Activated CD4-positive, alpha-beta T cell treated with anti-CD3 and anti-CD28 coated beads, Interleukin-2, amount 10 ng/mL, durations not matched to agents 24 days and 14 days (primary cell): ENCODE results near the gene SIGLECL1. TPM values are rescaled to one million over a fixed set of nuclear protein-coding genes. Genes with fewer than 3 reads are reported as not detected.
"Not testable (repeated sequence)": the region's sequence is repeated elsewhere in the genome, so short reads cannot be mapped to it uniquely, and the experiment has no call there.

Experiments used
- DNase-seq: peaks from one replicate; pipeline ENCODE4 v3.0.0; 2022
- H3K27ac Mint-ChIP-seq: one replicate; pipeline ENCODE4 v1.8.0; 2022; ENCODE audit warnings: mild to moderate bottlenecking, mixed read lengths
- H3K27me3 Mint-ChIP-seq: one replicate; pipeline ENCODE4 v1.8.0; 2022; ENCODE audit warnings: mixed read lengths
- H3K36me3 Mint-ChIP-seq: one replicate; pipeline ENCODE4 v1.8.0; 2022; ENCODE audit warnings: low read depth, mild to moderate bottlenecking, mixed read lengths
- H3K4me1 Mint-ChIP-seq: one replicate; pipeline ENCODE4 v1.8.0; 2021; ENCODE audit warnings: mixed read lengths
- H3K4me3 Mint-ChIP-seq: one replicate; pipeline ENCODE4 v1.8.0; 2022; ENCODE audit warnings: mild to moderate bottlenecking, moderate library complexity, mixed read lengths
- H3K9me3 Mint-ChIP-seq: one replicate; pipeline ENCODE4 v1.8.0; 2021; ENCODE audit warnings: mixed read lengths
- intact Hi-C: fragments of 100-400 bp; cut with micrococcal nuclease; formaldehyde crosslinking; loops from one replicate; pipeline ENCODE4 v1.15.1; 2023
- total RNA-seq: library from RNA; stranded (reverse); gene quantifications from 2 replicates; pipeline ENCODE4 v1.2.3, GENCODE V29; 2022

Gene SIGLECL1
- total RNA-seq, result not detected in 2 replicates

- no peak within 1 kb of the TSS for H3K27ac Mint-ChIP-seq
- intact Hi-C loops, result loop anchor here (10.0 kb wide), 1 partner anchor 144 kb away; the partner anchor contains the start of gene C19orf84
- peaks cover 36% of the 10 kb centered on the region for H3K4me1 Mint-ChIP-seq
- H3K27me3 Mint-ChIP-seq, result no peaks in the 10 kb centered on the region
- DNase-seq, result no peak
- H3K4me3 Mint-ChIP-seq, result no peak within 1 kb of the TSS
- H3K9me3 Mint-ChIP-seq, result no peaks in the 10 kb centered on the region
- no peaks in the 10 kb centered on the region for H3K36me3 Mint-ChIP-seq
Measured at GRCh38 chr19:51250786-51251467, at the start of gene SIGLECL1. Gene SIGLECL1 (plus strand): TSS chr19:51251080. CDS start chr19:51264073, 12,993 bp downstream.

- intact Hi-C loops, result no loop called here
- H3K4me3 Mint-ChIP-seq, result no peak overlapping the region
- DNase-seq, result no peak
- no peaks in the 10 kb centered on the region for H3K9me3 Mint-ChIP-seq
- H3K27ac Mint-ChIP-seq, result no peak overlapping the region
- no peaks in the 10 kb centered on the region for H3K36me3 Mint-ChIP-seq
- H3K4me1 Mint-ChIP-seq, result peaks cover 2% of the 10 kb centered on the region
- peaks cover 16% of the 10 kb centered on the region for H3K27me3 Mint-ChIP-seq
Measured at GRCh38 chr19:51201712-51202111, 49.2 kb upstream of the SIGLECL1 start.

- H3K4me1 Mint-ChIP-seq, result peaks cover 4% of the 10 kb centered on the region
- peaks cover 23% of the 10 kb centered on the region for H3K27me3 Mint-ChIP-seq
- H3K36me3 Mint-ChIP-seq, result no peaks in the 10 kb centered on the region
- intact Hi-C loops, result no loop called here
- H3K4me3 Mint-ChIP-seq, result no peak overlapping the region
- no peaks in the 10 kb centered on the region for H3K9me3 Mint-ChIP-seq
- no peak for DNase-seq
- no peak overlapping the region for H3K27ac Mint-ChIP-seq
Measured at GRCh38 chr19:51203916-51204315, 47.0 kb upstream of the SIGLECL1 start.

- Mint-ChIP-seq H3K9me3 (no peaks in the 10 kb centered on the region), H3K27ac (no peak overlapping the region), H3K4me3 (no peak overlapping the region), H3K27me3 (peaks cover 25% of the 10 kb centered on the region), H3K36me3 (no peaks in the 10 kb centered on the region), H3K4me1 (peaks cover 4% of the 10 kb centered on the region)
- DNase-seq, result no peak
- intact Hi-C loops, result no loop called here
Measured at GRCh38 chr19:51204321-51204720, 46.6 kb upstream of the SIGLECL1 start.

- peaks cover 27% of the 10 kb centered on the region for H3K27me3 Mint-ChIP-seq
- intact Hi-C loops, result no loop called here
- no peaks in the 10 kb centered on the region for H3K36me3 Mint-ChIP-seq
- no peaks in the 10 kb centered on the region for H3K9me3 Mint-ChIP-seq
- peaks cover 10% of the 10 kb centered on the region for H3K4me1 Mint-ChIP-seq
- H3K27ac Mint-ChIP-seq, result no peak overlapping the region
- no peak overlapping the region for H3K4me3 Mint-ChIP-seq
- DNase-seq, result no peak
Measured at GRCh38 chr19:51207747-51208146, 43.1 kb upstream of the SIGLECL1 start.

- H3K27me3 Mint-ChIP-seq, result peaks cover 16% of the 10 kb centered on the region
- H3K4me1 Mint-ChIP-seq, result peaks cover 8% of the 10 kb centered on the region
Measured at GRCh38 chr19:51210191-51210784, 40.6 kb upstream of the SIGLECL1 start.

GRCh38 chr19:51210874-51211361 is 40.0 kb upstream of the SIGLECL1 start:
- intact Hi-C loops, DNase-seq, H3K27ac Mint-ChIP-seq, H3K9me3 Mint-ChIP-seq, H3K36me3 Mint-ChIP-seq, H3K4me1 Mint-ChIP-seq: not testable (repeated sequence)
- Mint-ChIP-seq H3K27me3 (peaks cover 14% of the 10 kb centered on the region), H3K4me3 (peak overlapping the region; percentile 6)

More at GRCh38 chr19:51210191-51210784, 40.6 kb upstream of the SIGLECL1 start:
- Mint-ChIP-seq H3K27ac (no peak overlapping the region), H3K36me3 (no peaks in the 10 kb centered on the region), H3K4me3 (no peak overlapping the region), H3K9me3 (no peaks in the 10 kb centered on the region)
- intact Hi-C loops, result no loop called here
- DNase-seq, result no peak

- Mint-ChIP-seq H3K27ac (no peak overlapping the region), H3K27me3 (peaks cover 14% of the 10 kb centered on the region), H3K4me3 (no peak overlapping the region)
Measured at GRCh38 chr19:51211833-51212232, 39.0 kb upstream of the SIGLECL1 start.

GRCh38 chr19:51219307-51219706 is 31.6 kb upstream of the SIGLECL1 start:
- H3K9me3 Mint-ChIP-seq, result no peaks in the 10 kb centered on the region
- intact Hi-C loops, result no loop called here
- no peak for DNase-seq
- no peak overlapping the region for H3K4me3 Mint-ChIP-seq
- H3K27ac Mint-ChIP-seq, result no peak overlapping the region
- H3K36me3 Mint-ChIP-seq, result no peaks in the 10 kb centered on the region
- peaks cover 32% of the 10 kb centered on the region for H3K27me3 Mint-ChIP-seq
- H3K4me1 Mint-ChIP-seq, result peaks cover 13% of the 10 kb centered on the region

More at GRCh38 chr19:51211833-51212232, 39.0 kb upstream of the SIGLECL1 start:
- intact Hi-C loops, result no loop called here
- Mint-ChIP-seq H3K4me1 (peaks cover 8% of the 10 kb centered on the region), H3K36me3 (no peaks in the 10 kb centered on the region), H3K9me3 (no peaks in the 10 kb centered on the region)
- no peak for DNase-seq

- Mint-ChIP-seq H3K9me3 (no peaks in the 10 kb centered on the region), H3K27ac (no peak overlapping the region), H3K36me3 (no peaks in the 10 kb centered on the region), H3K4me3 (no peak overlapping the region), H3K4me1 (peaks cover 18% of the 10 kb centered on the region), H3K27me3 (peaks cover 33% of the 10 kb centered on the region)
- no peak for DNase-seq
- intact Hi-C loops, result no loop called here
Measured at GRCh38 chr19:51219971-51220370, 30.9 kb upstream of the SIGLECL1 start.

- DNase-seq, result no peak
- intact Hi-C loops, result no loop called here
- no peak overlapping the region for H3K4me3 Mint-ChIP-seq
- peaks cover 25% of the 10 kb centered on the region for H3K4me1 Mint-ChIP-seq
- H3K27ac Mint-ChIP-seq, result no peak overlapping the region
- peaks cover 38% of the 10 kb centered on the region for H3K27me3 Mint-ChIP-seq
- no peaks in the 10 kb centered on the region for H3K9me3 Mint-ChIP-seq
- H3K36me3 Mint-ChIP-seq, result no peaks in the 10 kb centered on the region
Measured at GRCh38 chr19:51220996-51221395, 29.9 kb upstream of the SIGLECL1 start.

GRCh38 chr19:51224163-51224641 is 26.7 kb upstream of the SIGLECL1 start:
- Mint-ChIP-seq H3K36me3 (peaks cover 4% of the 10 kb centered on the region), H3K4me1 (peaks cover 37% of the 10 kb centered on the region), H3K9me3 (no peaks in the 10 kb centered on the region), H3K27ac (peak overlapping the region; percentile 79), H3K27me3 (peaks cover 42% of the 10 kb centered on the region), H3K4me3 (peak overlapping the region; percentile 80)
- DNase-seq, result peak; percentile 60
- intact Hi-C loops, result no loop called here

GRCh38 chr19:51224898-51225393 is 25.9 kb upstream of the SIGLECL1 start, which contains the start of gene CD33:
Gene CD33 (plus strand): TSS chr19:51225080. CDS start chr19:51225119, 39 bp downstream.
- H3K4me1 Mint-ChIP-seq, result peaks cover 32% of the 10 kb centered on the region
- H3K9me3 Mint-ChIP-seq, intact Hi-C loops, H3K36me3 Mint-ChIP-seq: not testable (repeated sequence)
- DNase-seq, result peak; percentile 62
- peak within 1 kb of the TSS; percentile 80 for H3K4me3 Mint-ChIP-seq
- peak within 1 kb of the TSS; percentile 79 for H3K27ac Mint-ChIP-seq
- peaks cover 40% of the 10 kb centered on the region for H3K27me3 Mint-ChIP-seq

- peaks cover 4% of the 10 kb centered on the region for H3K36me3 Mint-ChIP-seq
- peak overlapping the region; percentile 80 for H3K4me3 Mint-ChIP-seq
- intact Hi-C loops, result loop anchor here (2.0 kb wide), 1 partner anchor 31 kb away; no protein-coding TSS in a partner anchor
- H3K9me3 Mint-ChIP-seq, result no peaks in the 10 kb centered on the region
- peaks cover 32% of the 10 kb centered on the region for H3K4me1 Mint-ChIP-seq
- no peak for DNase-seq
- peaks cover 41% of the 10 kb centered on the region for H3K27me3 Mint-ChIP-seq
- H3K27ac Mint-ChIP-seq, result peak overlapping the region; percentile 67
Measured at GRCh38 chr19:51226067-51226466, 24.8 kb upstream of the SIGLECL1 start.
